Posterior cingulate gyrus (tissue), 11 donors: ENCODE data around the gene MYO3B.
A peak's percentile ranks its signal among the peaks of the same experiment; 100 is the strongest.
"Not testable (repeated sequence)": the region's sequence is repeated elsewhere in the genome, so short reads cannot be mapped to it uniquely, and the experiment has no call there.

ENCODE experiments used
- DNase-seq, 10 donors: peaks; one replicate each; pipeline versions ENCODE4 v3.0.0 to v3.0.0-alpha.2; 2020 to 2021; ENCODE audit warnings: mixed read lengths in 3 of 10
- intact Hi-C: fragments of 100-400 bp; cut with DNase I; formaldehyde crosslinking; loops from one replicate; pipeline ENCODE4 v1.15.1; 2023

Gene MYO3B

DNA sequence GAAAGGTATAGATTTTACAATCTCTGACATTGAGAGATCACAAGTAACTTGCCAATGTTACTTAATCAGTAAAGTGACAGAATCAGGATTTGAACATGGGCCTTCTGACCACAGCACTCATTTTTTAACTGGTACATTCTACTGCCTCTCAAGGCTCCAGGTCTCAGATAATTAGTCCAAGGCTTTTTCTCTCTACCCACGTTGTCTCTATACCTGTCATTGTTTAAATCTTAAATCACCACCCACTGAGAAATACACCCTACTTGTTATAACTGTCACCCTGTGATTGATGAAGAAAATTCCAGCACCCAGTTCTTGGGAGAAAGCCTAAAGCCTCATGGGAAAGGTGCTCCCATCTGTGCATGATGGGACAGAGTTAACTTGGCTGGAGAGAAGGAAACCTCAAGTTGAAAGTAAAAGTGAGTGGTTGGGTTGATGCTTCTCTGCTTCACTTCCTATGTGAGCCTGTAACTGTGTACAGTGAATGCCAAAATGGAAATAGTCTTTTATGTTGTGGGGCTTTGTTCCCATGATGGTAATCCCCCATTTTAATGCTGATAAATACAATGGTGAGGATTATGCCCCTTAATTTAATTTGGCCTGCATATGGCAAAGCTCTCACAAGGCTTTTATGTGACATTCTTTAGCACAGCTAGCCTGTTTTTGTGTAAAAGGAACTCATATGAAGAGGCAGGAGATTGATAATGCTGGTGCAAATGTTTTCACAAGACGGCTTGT, 347.1 kb downstream of the MYO3B start:
- no peak for DNase-seq
- intact Hi-C loops = no loop called here

DNA sequence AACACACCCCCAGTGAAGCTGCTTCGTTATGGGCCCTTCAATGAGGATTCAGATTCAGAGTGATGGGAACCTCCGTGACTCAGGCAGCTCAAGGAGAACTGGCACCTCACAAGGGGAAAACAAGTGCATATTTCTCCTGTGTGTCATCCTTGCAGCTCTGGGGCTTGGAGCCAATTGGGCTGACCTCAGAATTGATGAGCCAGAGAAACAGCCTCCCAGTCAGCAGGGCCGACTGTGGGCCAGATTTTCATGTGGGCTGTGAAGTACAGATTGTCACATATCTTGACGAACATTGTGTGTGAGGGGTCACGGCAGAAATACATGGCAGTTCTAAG, 347.6 kb downstream of the MYO3B start:
- intact Hi-C loops = no loop called here
- DNase-seq = peak in 1 of 10 donors; percentile 9

DNA sequence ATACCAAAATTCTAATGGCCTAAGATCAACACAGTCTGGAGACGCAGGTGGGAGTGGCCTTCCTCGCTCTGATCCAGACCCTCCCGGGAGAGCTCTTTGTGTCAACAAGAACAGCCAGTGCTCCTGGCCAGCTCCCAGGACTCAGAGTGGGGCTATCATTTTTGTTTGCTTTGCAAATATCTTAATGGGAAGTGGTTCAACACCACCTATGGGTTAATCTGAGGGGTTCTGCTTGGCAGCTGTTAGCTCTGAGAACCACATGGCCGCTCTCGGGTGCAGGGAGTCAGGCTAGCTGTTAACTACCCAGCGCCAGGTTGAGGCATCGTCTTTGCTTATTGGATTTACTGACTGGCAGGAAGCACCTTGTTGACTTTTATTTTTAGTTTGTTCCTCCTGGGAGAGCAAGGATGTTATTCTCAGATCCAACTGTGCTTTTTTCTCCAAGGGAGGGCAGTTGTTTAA, 352.4 kb downstream of the MYO3B start:
- intact Hi-C loops = no loop called here
- DNase-seq = peak in 3 of 10 donors; percentile 14 to 32 (median 15)

DNA sequence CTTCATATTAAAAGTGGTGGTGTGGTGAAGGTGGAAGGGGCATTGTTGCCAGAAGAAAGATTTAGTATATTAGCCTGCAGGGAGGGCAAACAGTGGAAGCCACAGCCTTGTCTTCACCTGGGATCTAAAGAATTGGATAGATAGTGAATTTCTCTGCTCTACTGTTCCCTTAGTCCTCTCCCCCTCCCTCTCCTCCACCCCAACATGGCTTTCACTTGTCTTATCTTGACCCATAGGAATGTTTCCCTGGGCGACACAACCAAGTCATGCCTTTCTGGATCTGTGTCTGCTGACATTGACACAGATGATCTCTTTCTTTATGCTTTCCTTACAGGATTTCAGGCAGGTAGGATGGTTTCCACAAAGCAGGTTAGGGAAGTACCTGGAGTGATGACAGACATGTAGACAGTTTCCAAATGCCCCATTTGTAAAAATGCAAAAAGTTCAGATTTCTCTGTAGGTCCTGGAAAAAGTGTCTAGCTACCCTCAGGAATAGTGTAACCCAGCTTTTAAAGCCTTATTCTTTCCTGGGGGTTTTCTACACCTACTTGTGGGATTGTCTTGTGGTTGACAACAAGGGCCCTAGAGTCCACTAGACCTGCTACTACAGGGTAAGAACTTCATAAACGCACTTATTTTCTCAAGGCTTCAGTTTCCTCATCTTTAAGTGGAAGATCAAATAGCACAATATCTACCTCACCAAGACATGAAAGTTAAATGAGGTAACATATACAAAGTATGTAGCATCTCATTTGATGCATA, 353.0 kb downstream of the MYO3B start:
- no peak for DNase-seq
- intact Hi-C loops = no loop called here

DNA sequence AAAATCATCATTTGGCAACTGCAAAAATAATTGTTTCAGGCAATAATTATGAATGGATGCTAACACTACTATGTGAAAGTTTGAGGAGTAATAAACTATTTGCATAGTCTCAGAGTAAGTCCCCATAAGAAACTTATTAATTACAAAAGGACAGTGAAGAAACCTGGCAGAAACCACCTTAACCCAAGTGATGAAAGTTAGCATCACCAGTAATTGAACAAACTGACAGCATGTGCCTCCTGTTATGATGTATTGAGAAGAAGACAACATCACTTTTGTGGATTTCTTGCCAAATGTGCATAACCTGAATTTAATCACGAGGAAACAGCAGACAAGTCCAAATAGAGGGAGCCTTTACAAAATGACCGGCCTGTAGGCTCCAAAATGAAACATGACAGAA, 353.9 kb downstream of the MYO3B start:
- intact Hi-C loops = no loop called here
- no peak for DNase-seq

DNA sequence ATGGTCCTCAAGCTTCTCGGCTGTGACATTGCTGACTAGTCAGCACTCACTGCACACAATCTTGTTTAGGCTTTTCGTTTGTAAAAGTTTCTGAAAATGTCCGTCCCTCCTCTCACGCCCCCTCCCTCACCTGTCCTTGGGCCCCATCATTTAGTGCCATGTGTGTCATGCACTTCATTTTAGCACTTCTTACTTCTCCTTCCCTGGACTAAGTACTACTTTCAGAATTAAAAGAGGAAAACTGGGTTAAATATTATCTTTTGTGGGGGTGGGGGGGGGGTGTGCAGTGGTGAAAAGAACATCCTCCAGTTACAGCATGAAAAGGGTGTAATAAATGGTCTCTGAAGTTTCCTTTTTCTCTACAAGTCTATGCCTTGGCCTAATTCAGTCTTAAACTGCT, 355.2 kb downstream of the MYO3B start:
- intact Hi-C loops = no loop called here
- DNase-seq = no peak

DNA sequence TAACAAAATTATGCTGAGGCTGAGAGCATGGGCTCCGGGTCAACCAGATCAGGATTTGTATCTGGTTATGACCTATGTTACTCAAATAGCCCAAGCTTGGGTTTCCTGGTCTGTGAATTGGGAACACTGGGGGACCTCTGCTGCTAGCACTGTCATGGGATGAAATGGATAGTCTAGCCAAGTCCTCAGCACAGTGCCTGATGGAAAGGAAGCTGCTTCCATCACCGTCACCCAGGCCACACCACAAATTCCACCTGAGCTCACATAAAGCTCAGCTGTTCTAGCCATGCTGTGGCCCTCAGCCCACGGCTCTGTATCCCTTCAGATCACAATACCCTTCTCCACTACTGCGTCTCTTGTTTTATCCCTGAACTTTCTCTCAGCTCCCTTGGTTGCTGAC, 357.6 kb downstream of the MYO3B start:
- DNase-seq = no peak
- intact Hi-C loops = no loop called here

DNA sequence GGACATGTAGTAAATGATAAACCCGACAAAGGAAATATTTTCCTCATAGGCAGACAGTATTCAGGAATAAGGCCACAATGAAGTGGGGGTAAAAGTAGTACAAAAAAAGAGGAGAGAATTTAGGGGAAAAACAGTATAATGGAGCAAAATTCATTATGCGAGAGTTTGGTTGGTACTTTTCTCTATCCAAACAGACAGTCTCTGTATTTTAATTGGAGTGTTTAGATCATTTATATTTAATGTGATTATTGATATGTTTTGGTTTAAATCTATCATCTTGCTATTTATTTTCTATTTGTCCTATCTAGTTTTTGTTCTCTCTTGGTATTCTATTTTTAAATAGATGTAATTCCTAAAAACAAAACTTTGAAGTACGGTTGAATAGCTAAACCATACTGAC, 366.9 kb downstream of the MYO3B start:
- DNase-seq = no peak
- intact Hi-C loops = no loop called here

DNA sequence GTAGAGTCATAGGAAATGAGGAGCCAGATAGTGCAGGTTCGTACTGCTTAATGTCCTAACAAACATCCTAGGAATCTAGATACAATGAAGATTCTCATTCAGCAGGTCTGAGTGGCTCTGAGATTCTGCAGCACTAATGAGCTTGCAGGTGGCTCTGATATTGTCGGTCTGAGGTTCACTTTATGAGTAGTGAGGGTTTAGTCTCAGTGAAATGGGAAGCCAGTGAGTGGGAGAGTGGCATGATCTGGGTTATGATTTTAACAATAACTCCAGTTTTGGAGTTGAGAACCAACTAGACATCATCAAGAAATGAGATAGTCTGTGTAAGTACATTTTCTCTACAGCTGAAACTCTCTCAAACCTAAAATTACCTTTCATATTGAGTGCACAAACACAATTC, 370.4 kb downstream of the MYO3B start:
- intact Hi-C loops = no loop called here
- DNase-seq = no peak

DNA sequence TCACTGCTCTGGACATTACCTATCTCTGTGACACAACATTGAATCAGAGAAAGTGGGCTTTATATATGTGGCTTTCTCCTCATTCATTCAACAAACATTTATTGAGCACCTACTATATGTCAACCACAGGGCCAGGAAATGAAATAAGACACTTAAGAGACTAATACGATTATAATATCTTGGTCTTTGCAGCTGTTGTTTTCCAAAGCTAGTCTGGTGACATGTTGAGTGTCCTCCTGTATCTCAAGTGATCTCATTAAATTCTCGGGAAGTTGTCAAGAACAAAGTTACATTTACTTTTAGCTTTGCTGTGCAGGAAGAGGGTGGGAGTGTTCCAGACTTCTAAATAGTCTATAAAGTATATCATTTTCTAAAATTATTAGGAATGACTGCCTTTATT, 372.6 kb downstream of the MYO3B start:
- intact Hi-C loops = no loop called here
- DNase-seq = no peak

DNA sequence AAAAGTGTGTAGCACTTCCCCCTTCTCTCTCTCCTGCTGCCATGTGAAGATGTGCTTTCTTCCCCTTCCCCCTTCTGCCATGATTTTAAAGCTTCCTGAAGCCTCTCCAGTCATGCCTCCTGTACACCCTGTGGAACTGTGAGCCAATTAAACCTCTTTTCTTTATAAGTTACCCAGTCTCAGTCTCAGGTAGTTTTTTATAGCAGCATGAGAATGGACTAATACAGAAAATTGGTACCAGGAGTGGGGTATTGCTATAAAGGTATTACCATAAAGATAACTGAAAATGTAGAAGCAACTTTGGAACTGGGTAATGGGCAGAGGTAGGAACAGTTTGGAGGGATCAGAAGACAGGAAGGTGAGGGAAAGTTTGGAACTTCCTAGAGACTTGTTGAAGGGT, 374.0 kb downstream of the MYO3B start:
- intact Hi-C loops, DNase-seq: not testable (repeated sequence)

DNA sequence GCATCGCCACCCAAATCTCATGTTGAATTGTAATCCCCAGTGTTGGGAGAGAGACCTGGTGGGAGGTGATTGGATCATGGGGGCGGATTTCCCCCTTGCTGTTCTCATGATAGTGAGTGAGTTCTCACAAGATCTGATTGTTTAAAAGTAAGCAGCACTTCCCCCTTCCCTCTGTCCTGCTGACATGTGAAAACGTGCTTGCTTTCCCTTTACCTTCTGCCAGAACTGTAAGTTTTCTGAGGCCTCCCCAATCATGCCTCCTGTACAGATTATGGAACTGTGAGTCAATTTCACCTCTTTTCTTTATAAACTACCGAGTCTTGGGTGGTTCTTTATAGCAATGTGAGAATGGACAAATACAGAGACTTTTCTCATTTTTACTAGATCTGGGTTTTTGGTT, 375.8 kb downstream of the MYO3B start:
- intact Hi-C loops = no loop called here
- no peak for DNase-seq

DNA sequence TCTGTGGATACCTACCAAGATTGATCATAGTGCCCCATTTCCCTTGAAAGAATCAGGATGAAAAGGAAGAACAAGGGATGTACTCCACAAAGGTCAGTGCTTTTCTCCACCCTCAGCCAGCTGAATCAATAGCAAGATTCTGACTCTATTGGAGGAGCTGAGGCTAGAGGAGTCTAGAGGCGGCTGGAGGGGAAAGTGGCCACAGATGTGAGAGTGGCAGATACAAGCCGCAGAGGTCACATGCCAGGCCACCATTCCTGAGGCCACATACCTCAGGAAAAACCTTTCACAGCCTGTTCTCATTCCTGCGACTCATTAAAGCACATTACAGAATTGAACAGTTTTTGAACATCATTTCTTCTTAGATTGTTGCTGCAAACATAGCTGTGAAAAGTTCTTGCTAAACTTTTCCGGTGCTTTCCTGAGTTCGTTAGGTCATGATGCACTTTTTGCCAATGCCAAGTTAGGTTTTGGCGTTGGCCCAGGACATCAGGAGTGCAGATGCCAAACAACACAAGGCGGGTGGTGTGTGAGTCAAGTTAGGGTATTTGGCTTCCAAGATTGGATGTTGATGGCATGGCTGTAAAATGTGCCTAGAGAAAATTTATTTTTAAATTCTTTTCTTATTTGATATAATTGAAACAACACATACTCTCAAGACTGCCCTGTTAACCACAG, 376.5 kb downstream of the MYO3B start:
- no peak for DNase-seq
- intact Hi-C loops = no loop called here

DNA sequence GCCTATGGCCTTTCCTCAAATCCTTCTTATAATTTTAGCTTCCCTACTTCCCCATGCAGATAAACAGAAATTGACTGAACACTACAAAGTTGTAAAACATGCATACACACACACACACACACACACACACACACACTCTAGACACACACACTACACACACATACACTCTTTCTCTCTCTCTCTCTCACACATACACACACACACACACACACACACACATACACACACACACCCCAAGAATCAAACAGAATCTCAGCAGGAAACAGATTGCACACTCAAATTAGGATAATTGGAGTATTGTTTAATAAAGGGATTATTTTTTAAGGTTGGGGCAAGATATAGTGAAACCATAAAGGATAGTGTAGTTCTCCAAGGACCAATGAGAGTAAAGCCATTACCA, 385.0 kb downstream of the MYO3B start:
- no peak for DNase-seq
- intact Hi-C loops = no loop called here

DNA sequence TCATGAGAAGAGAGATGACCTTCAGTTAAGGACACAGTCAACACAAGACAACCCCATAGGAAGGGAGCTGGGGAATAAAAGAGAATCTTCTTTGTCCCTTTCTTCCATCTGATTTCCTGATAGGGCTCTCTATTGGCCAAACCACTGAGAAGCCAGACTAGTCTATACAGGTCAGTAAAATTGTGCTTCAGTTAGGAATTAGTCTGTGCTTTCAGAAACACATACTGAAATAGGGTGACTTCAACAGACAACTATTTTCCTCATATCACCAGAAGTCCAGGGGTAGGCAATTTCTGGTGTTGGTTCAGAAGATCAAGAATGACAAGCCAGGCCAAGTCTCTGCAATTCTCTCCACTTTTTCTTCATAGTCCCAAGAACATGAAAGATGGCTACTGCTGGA, 385.5 kb downstream of the MYO3B start:
- intact Hi-C loops = no loop called here

DNA sequence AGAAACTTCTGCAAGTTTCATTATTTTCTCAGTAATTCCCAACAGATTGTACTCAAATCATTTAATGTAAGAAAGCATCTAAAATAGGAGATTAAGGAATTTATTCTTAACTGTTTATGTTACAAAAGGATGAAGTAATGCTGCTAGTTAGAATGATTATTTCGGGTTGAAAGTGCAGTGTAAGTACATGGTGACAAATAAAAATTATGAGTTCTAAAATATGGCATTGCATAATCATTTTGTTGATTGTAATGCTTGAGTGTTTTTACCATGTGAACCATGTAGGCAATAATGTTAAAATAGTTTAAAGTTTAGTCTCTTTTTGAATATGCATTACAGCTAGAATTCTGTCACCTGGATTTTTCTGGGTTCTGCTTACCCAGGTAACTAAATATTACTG, 388.2 kb downstream of the MYO3B start:
- intact Hi-C loops = no loop called here
- DNase-seq = no peak

More for the DNA sequence above, 385.5 kb downstream of the MYO3B start:
- no peak for DNase-seq

DNA sequence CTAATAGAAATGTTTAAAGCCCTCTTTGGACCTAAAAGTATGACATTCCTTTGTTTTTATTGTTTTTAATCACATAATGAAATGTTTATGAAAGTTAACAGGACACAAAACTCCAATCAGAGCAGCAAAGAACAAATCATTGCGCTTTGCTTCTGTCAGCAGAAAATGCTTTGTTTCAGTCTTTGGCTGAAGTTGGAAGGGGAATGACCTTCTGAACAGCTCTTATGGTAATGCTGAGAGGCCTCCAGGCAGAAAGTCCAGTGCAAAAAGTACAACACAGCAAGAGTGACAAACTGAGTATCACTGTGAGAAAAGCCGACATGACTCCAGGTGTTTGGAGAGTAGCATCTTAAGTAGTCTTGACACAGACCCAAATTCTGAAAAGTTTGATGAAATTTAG, 389.5 kb downstream of the MYO3B start:
- DNase-seq = no peak
- intact Hi-C loops = no loop called here

DNA sequence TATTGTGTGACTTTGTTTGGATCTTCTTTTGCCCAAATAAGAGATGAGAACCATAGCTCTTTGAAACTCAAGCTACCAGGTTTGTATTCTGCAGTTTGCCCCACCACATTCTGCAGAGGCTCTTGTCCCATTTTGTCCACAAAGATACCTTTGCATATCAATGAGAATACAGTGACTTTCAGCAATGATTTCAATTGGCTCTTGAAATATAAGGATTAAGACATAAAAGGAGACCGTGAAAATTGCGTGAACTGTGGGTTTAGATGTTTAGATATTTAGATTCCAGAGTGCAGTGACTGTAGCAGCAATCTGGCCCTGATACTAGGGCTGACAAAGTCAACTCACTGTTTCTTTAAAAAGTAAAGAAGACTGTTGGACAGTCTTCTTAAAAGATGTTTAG, 390.6 kb downstream of the MYO3B start:
- DNase-seq = no peak
- intact Hi-C loops = no loop called here

DNA sequence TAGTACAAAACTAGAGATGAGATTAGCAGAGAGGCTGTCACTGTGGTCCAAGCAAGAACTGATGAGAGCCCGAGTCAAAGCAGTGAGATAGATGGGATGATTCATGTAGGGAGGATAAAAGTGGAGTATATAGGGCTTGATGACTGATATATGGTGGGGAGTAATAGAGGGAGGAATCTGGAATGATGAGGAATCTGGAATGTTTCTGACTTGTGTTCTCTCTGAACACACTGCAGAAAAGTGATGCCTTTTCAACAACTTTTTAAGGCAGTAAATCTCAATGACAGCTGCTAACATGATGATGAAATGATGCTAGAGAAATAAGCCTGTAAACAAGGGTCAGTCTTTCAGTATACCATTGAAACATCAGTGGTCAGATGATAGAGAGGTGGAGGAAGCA, 393.7 kb downstream of the MYO3B start:
- DNase-seq = no peak
- intact Hi-C loops = no loop called here

DNA sequence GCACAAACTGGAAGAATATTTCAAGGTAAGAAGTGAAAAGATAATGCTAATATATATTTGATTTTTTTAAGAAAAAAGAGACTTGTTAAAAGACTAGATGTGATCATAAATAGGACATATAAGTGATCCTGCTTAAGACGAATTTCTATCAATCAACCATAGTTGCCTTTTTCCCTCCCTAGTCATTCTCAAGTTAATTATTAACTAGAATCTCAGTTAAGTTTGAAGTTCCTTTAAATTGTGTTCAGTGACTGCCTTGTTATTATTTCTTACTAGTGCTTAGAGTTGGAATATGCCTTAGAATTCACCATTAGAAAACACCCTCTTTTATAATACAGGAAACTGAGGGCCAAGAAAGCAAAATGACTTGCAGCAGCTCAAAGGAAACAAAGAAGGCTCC, 395.7 kb downstream of the MYO3B start:
- no peak for DNase-seq
- intact Hi-C loops = no loop called here

DNA sequence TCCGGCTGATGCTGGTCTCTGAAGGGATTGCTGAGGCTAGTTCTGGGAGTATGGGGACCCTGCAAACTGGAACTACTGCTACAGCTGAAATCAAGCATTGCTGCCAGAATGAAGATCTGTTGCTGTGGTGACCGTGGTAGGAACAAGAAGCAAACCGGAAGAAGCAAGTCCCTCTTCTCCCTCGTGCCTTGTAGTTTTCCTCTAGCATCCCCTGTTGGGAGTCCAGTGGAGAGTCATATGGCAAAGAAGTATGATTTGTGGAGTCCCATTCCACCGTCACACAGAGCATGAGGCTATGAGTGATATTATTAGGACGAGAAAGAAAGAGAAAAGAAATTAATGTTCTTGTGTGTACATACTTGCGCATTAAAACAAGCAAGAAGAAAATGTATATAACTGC, 398.3 kb downstream of the MYO3B start:
- intact Hi-C loops = no loop called here
- DNase-seq = no peak

DNA sequence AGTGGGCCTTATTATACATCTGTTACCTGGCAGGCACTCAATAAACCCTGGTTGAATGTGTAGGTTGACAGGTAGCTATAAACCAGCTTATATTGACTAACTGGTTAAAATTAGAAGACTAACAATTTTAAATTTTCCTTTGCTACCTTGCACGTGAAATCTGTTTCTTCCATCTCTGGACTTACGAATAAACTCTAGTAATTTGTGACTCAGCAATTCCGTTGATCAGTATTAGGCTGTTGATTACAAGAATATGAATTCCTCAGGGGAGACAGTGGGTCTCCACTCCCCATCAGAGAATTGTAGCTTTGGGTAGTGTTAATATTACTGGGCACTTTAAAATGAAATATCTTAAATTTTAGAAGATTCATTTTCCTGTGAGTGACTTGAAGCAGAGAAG, 399.4 kb downstream of the MYO3B start:
- no peak for DNase-seq
- intact Hi-C loops = no loop called here
